ENCODE measurements around the gene SLC43A3. TPM values are rescaled to one million over a fixed set of nuclear protein-coding genes. Genes with fewer than 3 reads are reported as not detected.

SLC43A3 gene
- 100 to 1,000 TPM in 1 of 2 experiments, 10 to 100 TPM in 1; 98.2 to 104 TPM for total RNA-seq

GRCh38 chr11:57426929-57427726 is at the start of gene SLC43A3:
TSS of gene SLC43A3 (minus strand) at chr11:57427121. CDS start at chr11:57426172, 949 bp downstream.
- POLR2A ChIA-PET: no interaction called here
- Mint-ChIP-seq H3K9me3 (no peaks in the 10 kb centered on the region), H3K36me3 (ENCODE audit: low read depth) (peaks cover 30% of the 10 kb centered on the region), H3K4me1 (peaks cover 53% of the 10 kb centered on the region), H3K27me3 (peaks cover 10% of the 10 kb centered on the region), H3K4me3 (peak within 1 kb of the TSS; percentile 83), H3K27ac (peak within 1 kb of the TSS; percentile 94)
- CTCF ChIA-PET: interaction anchor here (0.7 to 2.1 kb wide), 6 partner anchors 9 to 66 kb away, joined by 3 to 7 read pairs (median 5); partner anchors contain the start of gene RTN4RL2
- DNase-seq: peak; percentile 77

- Mint-ChIP-seq H3K9me3 (no peaks in the 10 kb centered on the region), H3K27me3 (peaks cover 33% of the 10 kb centered on the region), H3K4me1 (peaks cover 40% of the 10 kb centered on the region), H3K4me3 (no peak overlapping the region), H3K36me3 (ENCODE audit: low read depth) (no peaks in the 10 kb centered on the region), H3K27ac (peak overlapping the region; percentile 51)
- DNase-seq: no peak
- CTCF ChIA-PET: interaction anchor here (0.6 to 1.3 kb wide), 8 partner anchors 8 to 130 kb away, joined by 3 to 4 read pairs (median 3); partner anchors contain the start of genes RTN4RL2 and UBE2L6
- POLR2A ChIA-PET: no interaction called here
Observed at GRCh38 chr11:57476047-57476756, 49.3 kb upstream of the SLC43A3 start.

- no peak for DNase-seq
- no peak overlapping the region for H3K4me3 Mint-ChIP-seq
- H3K9me3 Mint-ChIP-seq: no peaks in the 10 kb centered on the region
- CTCF ChIA-PET: interaction anchor here (1.0 to 1.2 kb wide), 4 partner anchors 8 to 18 kb away, joined by 3 to 4 read pairs (median 4); no protein-coding TSS in a partner anchor
- H3K27ac Mint-ChIP-seq: no peak overlapping the region
- POLR2A ChIA-PET: no interaction called here
- no peaks in the 10 kb centered on the region for H3K36me3 Mint-ChIP-seq (ENCODE audit: low read depth)
- H3K4me1 Mint-ChIP-seq: peaks cover 40% of the 10 kb centered on the region
- peaks cover 28% of the 10 kb centered on the region for H3K27me3 Mint-ChIP-seq
Observed at GRCh38 chr11:57475671-57476046, 48.7 kb upstream of the SLC43A3 start.

- ChIA-PET POLR2A (no interaction called here), CTCF (interaction anchor here (1.1 to 1.2 kb wide), 3 partner anchors 9 to 18 kb away, joined by 3 to 6 read pairs (median 3); no protein-coding TSS in a partner anchor)
- peaks cover 28% of the 10 kb centered on the region for H3K27me3 Mint-ChIP-seq
- DNase-seq: no peak
- no peak overlapping the region for H3K27ac Mint-ChIP-seq
- H3K4me1 Mint-ChIP-seq: peaks cover 40% of the 10 kb centered on the region
- H3K36me3 Mint-ChIP-seq (ENCODE audit: low read depth): no peaks in the 10 kb centered on the region
- no peak overlapping the region for H3K4me3 Mint-ChIP-seq
- H3K9me3 Mint-ChIP-seq: no peaks in the 10 kb centered on the region
Observed at GRCh38 chr11:57475191-57475590, 48.3 kb upstream of the SLC43A3 start.

GRCh38 chr11:57474803-57475115 is 47.8 kb upstream of the SLC43A3 start:
- H3K27ac Mint-ChIP-seq: no peak overlapping the region
- POLR2A ChIA-PET: no interaction called here
- no peaks in the 10 kb centered on the region for H3K9me3 Mint-ChIP-seq

GRCh38 chr11:57474017-57474802 is 47.3 kb upstream of the SLC43A3 start:
- CTCF ChIA-PET: interaction anchor here (1.1 to 2.5 kb wide), 4 partner anchors 8 to 19 kb away, joined by 3 to 20 read pairs (median 4); no protein-coding TSS in a partner anchor
- DNase-seq: peak; percentile 65
- POLR2A ChIA-PET: no interaction called here
- H3K27ac Mint-ChIP-seq: peak overlapping the region; percentile 75
- peaks cover 40% of the 10 kb centered on the region for H3K4me1 Mint-ChIP-seq
- no peaks in the 10 kb centered on the region for H3K36me3 Mint-ChIP-seq (ENCODE audit: low read depth)
- H3K4me3 Mint-ChIP-seq: no peak overlapping the region
- H3K9me3 Mint-ChIP-seq: no peaks in the 10 kb centered on the region
- H3K27me3 Mint-ChIP-seq: peaks cover 28% of the 10 kb centered on the region

More at GRCh38 chr11:57474803-57475115, 47.8 kb upstream of the SLC43A3 start:
- H3K4me3 Mint-ChIP-seq: no peak overlapping the region
- peaks cover 28% of the 10 kb centered on the region for H3K27me3 Mint-ChIP-seq
- peaks cover 40% of the 10 kb centered on the region for H3K4me1 Mint-ChIP-seq
- H3K36me3 Mint-ChIP-seq (ENCODE audit: low read depth): no peaks in the 10 kb centered on the region
- CTCF ChIA-PET: interaction anchor here (1.1 to 2.5 kb wide), 4 partner anchors 9 to 19 kb away, joined by 3 to 20 read pairs (median 4); no protein-coding TSS in a partner anchor
- DNase-seq: no peak

- POLR2A ChIA-PET: no interaction called here
- Mint-ChIP-seq H3K36me3 (ENCODE audit: low read depth) (no peaks in the 10 kb centered on the region), H3K27ac (peak overlapping the region; percentile 75), H3K4me3 (no peak overlapping the region), H3K4me1 (peaks cover 40% of the 10 kb centered on the region), H3K27me3 (peaks cover 25% of the 10 kb centered on the region), H3K9me3 (no peaks in the 10 kb centered on the region)
- CTCF ChIA-PET: interaction anchor here (1.1 to 2.5 kb wide), 4 partner anchors 10 to 21 kb away, joined by 4 to 20 read pairs (median 8); partner anchors contain the start of gene RTN4RL2
- DNase-seq: no peak
Observed at GRCh38 chr11:57473285-57473841, 46.4 kb upstream of the SLC43A3 start.

GRCh38 chr11:57471496-57471895 is 44.6 kb upstream of the SLC43A3 start:
- peaks cover 33% of the 10 kb centered on the region for H3K4me1 Mint-ChIP-seq
- H3K27ac Mint-ChIP-seq: no peak overlapping the region
- H3K27me3 Mint-ChIP-seq: peaks cover 9% of the 10 kb centered on the region
- H3K9me3 Mint-ChIP-seq: no peaks in the 10 kb centered on the region
- DNase-seq: no peak
- ChIA-PET CTCF (interaction anchor here (1.1 kb wide), 1 partner anchor 13 kb away, joined by 4 read pairs; no protein-coding TSS in a partner anchor), POLR2A (no interaction called here)
- H3K36me3 Mint-ChIP-seq (ENCODE audit: low read depth): no peaks in the 10 kb centered on the region
- H3K4me3 Mint-ChIP-seq: no peak overlapping the region

- Mint-ChIP-seq H3K4me3 (no peak overlapping the region), H3K9me3 (no peaks in the 10 kb centered on the region), H3K4me1 (peaks cover 14% of the 10 kb centered on the region), H3K27me3 (no peaks in the 10 kb centered on the region), H3K36me3 (ENCODE audit: low read depth) (no peaks in the 10 kb centered on the region), H3K27ac (no peak overlapping the region)
- no peak for DNase-seq
- ChIA-PET POLR2A (no interaction called here), CTCF (no interaction called here)
Observed at GRCh38 chr11:57469268-57469667, 42.3 kb upstream of the SLC43A3 start.

- Mint-ChIP-seq H3K4me1 (peaks cover 4% of the 10 kb centered on the region), H3K36me3 (ENCODE audit: low read depth) (no peaks in the 10 kb centered on the region), H3K27me3 (peaks cover 2% of the 10 kb centered on the region), H3K27ac (no peak overlapping the region), H3K4me3 (no peak overlapping the region), H3K9me3 (no peaks in the 10 kb centered on the region)
- POLR2A ChIA-PET: no interaction called here
- CTCF ChIA-PET: interaction anchor here (1.0 to 1.1 kb wide), 2 partner anchors 8 to 15 kb away, joined by 3 to 4 read pairs; no protein-coding TSS in a partner anchor
- no peak for DNase-seq
Observed at GRCh38 chr11:57468276-57468675, 41.4 kb upstream of the SLC43A3 start.

GRCh38 chr11:57467508-57468157 is 40.7 kb upstream of the SLC43A3 start:
- Mint-ChIP-seq H3K4me3 (no peak overlapping the region), H3K27me3 (peaks cover 9% of the 10 kb centered on the region), H3K36me3 (ENCODE audit: low read depth) (no peaks in the 10 kb centered on the region), H3K27ac (no peak overlapping the region), H3K4me1 (peaks cover 4% of the 10 kb centered on the region), H3K9me3 (no peaks in the 10 kb centered on the region)
- ChIA-PET CTCF (interaction anchor here (1.0 to 1.1 kb wide), 2 partner anchors 9 to 16 kb away, joined by 3 to 4 read pairs; no protein-coding TSS in a partner anchor), POLR2A (no interaction called here)
- no peak for DNase-seq

- Mint-ChIP-seq H3K27ac (no peak overlapping the region), H3K4me3 (no peak overlapping the region), H3K4me1 (peaks cover 6% of the 10 kb centered on the region), H3K9me3 (no peaks in the 10 kb centered on the region), H3K36me3 (ENCODE audit: low read depth) (no peaks in the 10 kb centered on the region), H3K27me3 (peaks cover 17% of the 10 kb centered on the region)
- ChIA-PET POLR2A (no interaction called here), CTCF (interaction anchor here (0.9 to 1.5 kb wide), 3 partner anchors 8 to 27 kb away, joined by 3 to 4 read pairs (median 3); no protein-coding TSS in a partner anchor)
- no peak for DNase-seq
Observed at GRCh38 chr11:57466680-57467079, 39.8 kb upstream of the SLC43A3 start.
